Measurements from ENCODE around the gene ZWILCH.
"Not testable (repeated sequence)": the region's sequence is repeated elsewhere in the genome, so short reads cannot be mapped to it uniquely, and the experiment has no call there.

Gene ZWILCH

GRCh38 chr15:66578286-66578875, 73.3 kb downstream of the ZWILCH start:
- no peak for DNase-seq

- DNase-seq: peak in 1 of 56 donors; percentile 4
These were observed 75.5 kb downstream of the ZWILCH start for GRCh38 chr15:66580643-66581042.

- DNase-seq: no peak
These were observed 76.9 kb downstream of the ZWILCH start for GRCh38 chr15:66581972-66582537.

- DNase-seq: no peak
These were observed 81.2 kb downstream of the ZWILCH start for GRCh38 chr15:66586155-66586976.

GRCh38 chr15:66587020-66587419, 81.9 kb downstream of the ZWILCH start:
- DNase-seq: no peak

GRCh38 chr15:66587749-66588148, 82.6 kb downstream of the ZWILCH start:
- DNase-seq: no peak

- no peak for DNase-seq
These were observed 83.4 kb downstream of the ZWILCH start for GRCh38 chr15:66588537-66588936.

GRCh38 chr15:66588971-66589370, 83.8 kb downstream of the ZWILCH start:
- no peak for DNase-seq

GRCh38 chr15:66589429-66589828, 84.3 kb downstream of the ZWILCH start:
- DNase-seq: not testable (repeated sequence)

- DNase-seq: no peak
These were observed 85.3 kb downstream of the ZWILCH start for GRCh38 chr15:66590435-66590834.

GRCh38 chr15:66591322-66591862, 86.3 kb downstream of the ZWILCH start:
- DNase-seq: no peak

GRCh38 chr15:66592505-66593218, 87.5 kb downstream of the ZWILCH start:
- no peak for DNase-seq

GRCh38 chr15:66593219-66593780, 88.2 kb downstream of the ZWILCH start:
- DNase-seq: no peak

- no peak for DNase-seq
These were observed 89.2 kb downstream of the ZWILCH start for GRCh38 chr15:66594344-66594743.

- DNase-seq: no peak
These were observed 89.7 kb downstream of the ZWILCH start for GRCh38 chr15:66594836-66595235.

GRCh38 chr15:66595332-66595731, 90.2 kb downstream of the ZWILCH start:
- no peak for DNase-seq

GRCh38 chr15:66595931-66596545, 90.9 kb downstream of the ZWILCH start:
- DNase-seq: no peak

GRCh38 chr15:66598095-66598815, 93.1 kb downstream of the ZWILCH start:
- no peak for DNase-seq

All from nucleus accumbens (tissue), 56 donors.